Measurements from ENCODE around the gene GLRX. TPM values are rescaled to one million over a fixed set of nuclear protein-coding genes. Genes with fewer than 3 reads are reported as not detected.
A peak's percentile ranks its signal among the peaks of the same experiment; 100 is the strongest.

GLRX gene
- total and polyA plus RNA-seq, 11 donors = 69.7 to 293 (median 116) TPM

GRCh38 chr5:95845391-95845790 lies 22.9 kb upstream of the GLRX start:
- intact Hi-C loops (cut with DNase I) = loop anchor here in 9 of 10 donors (2.0 to 10.0 kb wide), 6 partner anchors 65 to 291 kb away; partner anchors contain the start of genes ARSK (in 3 of the 9), SKIC3 (in 3 of the 9), RFESD (in 1 of the 9) and RHOBTB3 (in 1 of the 9)
- no peak for DNase-seq
- H3K36me3 ChIP-seq = no peaks in the 10 kb centered on the region
- TF ChIP-seq POLR2A (IDR thresholded peaks at IDR 0.05) (no peak), CTCF (IDR thresholded peaks at IDR 0.05) (no peak)
- H3K27me3 ChIP-seq = no peaks in the 10 kb centered on the region
- WGBS, 4 donors = 64 to 83% (median 69%) methylated on average over 3 of the region's 3 CpGs
- H3K4me3 ChIP-seq = no peak overlapping the region
- H3K4me1 ChIP-seq = peaks cover 0 to 41% (median 12%) of the 10 kb centered on the region in 12 donors
- no peak overlapping the region for H3K27ac ChIP-seq
- ATAC-seq = no peak
- no peaks in the 10 kb centered on the region for H3K9me3 ChIP-seq

GRCh38 chr5:95843733-95844223 lies 21.3 kb upstream of the GLRX start:
- Histone ChIP-seq H3K4me3 (no peak overlapping the region), H3K36me3 (no peaks in the 10 kb centered on the region), H3K27me3 (no peaks in the 10 kb centered on the region), H3K27ac (peak overlapping the region in 5 of 12 donors; percentile 28 to 88 (median 50)), H3K9me3 (no peaks in the 10 kb centered on the region), H3K4me1 (peaks cover 0 to 57% (median 12%) of the 10 kb centered on the region in 12 donors)
- TF ChIP-seq POLR2A (IDR thresholded peaks at IDR 0.05) (no peak), CTCF (IDR thresholded peaks at IDR 0.05) (no peak)
- intact Hi-C loops (cut with DNase I) = loop anchor here in 7 of 10 donors (1.0 to 10.0 kb wide), 6 partner anchors 55 to 289 kb away; partner anchors contain the start of genes ARSK (in 3 of the 7), SKIC3 (in 3 of the 7) and RFESD (in 1 of the 7)
- DNase-seq (no peak), ATAC-seq (peak in 2 of 4 donors; percentile 26 to 32)
- 50 to 57% (median 55%) methylated on average over 3 of the region's 3 CpGs for WGBS, 4 donors

GRCh38 chr5:95842854-95843544 lies 20.5 kb upstream of the GLRX start:
- no peak for TF ChIP-seq POLR2A (IDR thresholded peaks at IDR 0.05)
- peak in 7 of 12 donors; percentile 20 to 52 (median 34) for TF ChIP-seq CTCF (IDR thresholded peaks at IDR 0.05)
- Histone ChIP-seq H3K27ac (peak overlapping the region in 9 of 12 donors; percentile 7 to 88 (median 46)), H3K36me3 (no peaks in the 10 kb centered on the region), H3K9me3 (no peaks in the 10 kb centered on the region), H3K4me3 (no peak overlapping the region), H3K27me3 (no peaks in the 10 kb centered on the region), H3K4me1 (peaks cover 0 to 58% (median 12%) of the 10 kb centered on the region in 12 donors)
- DNase-seq = peak; percentile 70 to 82 (median 79)
- 48 to 77% (median 57%) methylated on average over 11 of the region's 11 CpGs for WGBS, 4 donors
- intact Hi-C loops (cut with DNase I) = loop anchor here in 7 of 10 donors (1.0 to 10.0 kb wide), 5 partner anchors 54 to 288 kb away; partner anchors contain the start of genes ARSK (in 3 of the 7), SKIC3 (in 3 of the 7) and RFESD (in 1 of the 7)
- ATAC-seq = peak; percentile 58 to 84 (median 71)

Measured in heart left ventricle (tissue), 16 donors.